Right renal pelvis (tissue), 4 donors: Measurements from ENCODE around the gene FOXD4L4. TPM values are rescaled to one million over a fixed set of nuclear protein-coding genes. Genes with fewer than 3 reads are reported as not detected.
"Not testable (repeated sequence)": the region's sequence is repeated elsewhere in the genome, so short reads cannot be mapped to it uniquely, and the experiment has no call there.

Experiments used
- DNase-seq, 4 donors: peaks; one replicate each; pipeline ENCODE4 v3.0.0-alpha.2; 2013; ENCODE audit warnings: low read depth in 4 of 4, low spot score in 3 of 4, missing footprints in 1 of 4
- polyA plus RNA-seq, 4 donors: library from polyadenylated mRNA; unstranded; fragments of 120-200 nt; gene quantifications; one replicate each; pipeline ENCODE4 v1.2.1, GENCODE V29; 2013; ENCODE audit not compliant: insufficient read length in 4 of 4

FOXD4L4 gene
- polyA plus RNA-seq, result not detected

DNA sequence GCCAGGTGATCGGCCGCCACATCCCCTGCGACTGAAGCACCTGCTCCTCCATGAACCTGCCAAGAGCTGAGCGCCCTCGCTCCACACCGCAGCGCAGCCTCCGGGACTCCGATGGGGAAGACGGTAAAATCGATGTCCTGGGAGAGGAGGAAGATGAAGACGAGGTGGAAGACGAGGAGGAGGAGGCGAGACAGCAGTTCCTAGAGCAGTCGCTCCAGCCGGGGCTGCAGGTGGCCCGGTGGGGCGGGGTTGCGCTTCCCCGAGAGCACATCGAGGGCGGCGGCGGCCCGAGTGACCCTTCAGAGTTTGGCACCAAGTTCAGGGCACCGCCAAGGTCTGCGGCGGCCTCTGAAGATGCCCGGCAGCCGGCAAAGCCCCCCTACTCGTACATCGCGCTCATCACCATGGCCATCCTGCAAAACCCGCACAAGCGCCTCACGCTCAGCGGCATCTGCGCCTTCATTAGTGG, at the start of gene FOXD4L4:
Gene FOXD4L4, plus strand, starts transcription at position 51 of the 469 bp plus-strand sequence. Its CDS starts 0 bp downstream, at position 51.
- DNase-seq, result not testable (repeated sequence)

DNA sequence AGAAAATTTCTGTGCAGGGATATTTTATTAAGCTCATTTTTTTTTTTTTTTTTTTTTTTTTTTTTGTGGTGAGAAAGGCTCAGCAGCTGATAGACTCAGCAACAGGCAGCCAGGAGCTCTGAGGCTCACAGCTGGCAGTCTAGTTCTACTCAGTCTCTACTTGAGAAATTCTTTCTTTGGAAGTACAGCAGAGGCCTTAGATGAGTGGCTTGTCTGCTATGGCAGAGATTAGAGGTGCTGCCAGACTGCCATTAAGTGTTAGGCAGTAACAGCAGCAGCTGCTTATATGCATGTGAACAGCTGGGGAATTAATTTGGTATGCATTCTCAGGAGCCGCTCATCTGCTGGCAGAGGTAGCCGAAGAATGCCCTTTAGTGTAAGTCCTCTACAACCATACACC, 33.4 kb upstream of the FOXD4L4 start:
- not testable (repeated sequence) for DNase-seq

DNA sequence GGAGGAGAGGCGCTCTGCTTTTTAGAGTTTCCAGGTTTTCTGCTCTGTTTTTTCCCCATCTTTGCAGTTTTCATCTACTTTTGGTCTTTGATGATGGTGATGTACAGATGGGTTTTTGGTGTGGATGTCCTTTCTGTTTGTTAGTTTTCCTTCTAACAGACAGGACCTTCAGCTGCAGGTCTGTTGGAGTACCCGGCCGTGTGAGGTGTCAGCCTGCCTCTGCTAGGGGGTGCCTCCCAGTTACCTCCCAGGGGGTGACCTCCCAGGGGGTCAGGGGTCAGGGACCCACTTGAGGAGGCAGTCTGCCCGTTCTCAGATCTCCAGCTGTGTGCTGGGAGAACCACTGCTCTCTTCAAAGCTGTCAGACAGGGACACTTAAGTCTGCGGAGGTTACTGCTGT, 22.5 kb upstream of the FOXD4L4 start:
- not testable (repeated sequence) for DNase-seq

DNA sequence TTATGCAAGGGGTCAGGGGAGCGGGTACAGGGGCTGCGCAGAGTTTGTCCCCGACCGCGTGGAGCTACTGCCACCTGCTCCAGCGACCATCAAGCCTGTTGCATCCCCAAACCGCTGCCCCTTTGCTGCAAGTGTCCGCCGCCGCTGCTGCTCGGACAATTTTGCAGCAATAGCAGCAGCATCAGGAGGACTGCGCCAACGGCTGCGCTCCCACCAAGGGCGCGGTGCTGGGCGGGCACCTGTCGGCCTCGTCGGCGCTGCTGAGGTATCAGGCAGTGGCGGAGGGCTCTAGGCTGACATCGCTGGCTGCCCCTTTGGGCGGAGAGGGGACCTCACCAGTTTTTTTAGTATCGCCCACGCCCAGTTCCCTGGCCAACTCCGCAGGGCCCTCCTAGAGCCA, 1.2 kb downstream of the FOXD4L4 start:
- DNase-seq, result not testable (repeated sequence)

Other genes with a start within 250 kb of the FOXD4L4 start
- 10 to 100 TPM; 52.3 to 72.5 (median 60.0) TPM for gene ZNG1E, start 61.2 kb upstream of the FOXD4L4 start, polyA plus RNA-seq